Adrenal gland (tissue), 5 donors: Measurements from ENCODE around the gene EDAR.

Experiments used
- POLR2A ChIP-seq, 2 donors: fragments of 450-650 bp; IDR thresholded peaks; one replicate each; pipeline ENCODE4 v1.6.1; 2017; ENCODE audit warnings: antibody characterized with exemption in 2 of 2, mild to moderate bottlenecking in 2 of 2, moderate library complexity in 1 of 2
- TF ChIP-seq, protein P1 (sequence below), 6 experiments: fragments of 450-650 bp in 4 of 6; fragments of 200-600 bp in 2 of 6; sonication (generic) in 1 of 6; IDR thresholded peaks; 1 replicate in 5 of 6; 2 replicates in 1 of 6; pipeline versions ENCODE4 v1.5.1 to v1.8.0; 2016 to 2021; ENCODE audit warnings: antibody characterized with exemption in 6 of 6, mild to moderate bottlenecking in 2 of 6, moderate library complexity in 1 of 6
- donor health status: DM: no; HTN: no; CAD: no.

DNA sequence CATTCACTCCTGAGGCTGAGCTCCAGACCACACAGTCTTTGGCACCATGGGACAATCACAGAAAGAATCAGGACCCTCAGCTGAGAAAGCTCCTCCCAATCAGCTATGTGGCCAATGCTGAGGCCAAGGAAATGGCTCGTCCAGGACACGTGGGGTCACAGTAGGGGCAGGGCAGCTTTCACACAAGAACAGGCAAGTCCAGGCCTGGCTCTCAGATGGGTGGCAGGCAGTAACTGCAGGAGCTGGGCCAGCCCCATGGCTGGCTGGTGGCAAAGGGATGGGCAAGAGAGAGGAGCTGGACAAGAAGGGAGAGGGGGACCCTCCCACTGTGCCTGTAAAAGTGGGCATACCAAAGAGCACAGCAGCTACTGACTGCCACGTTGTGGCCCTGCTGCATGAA, 12.2 kb upstream of the EDAR start:
- TF ChIP-seq, protein P1, sequence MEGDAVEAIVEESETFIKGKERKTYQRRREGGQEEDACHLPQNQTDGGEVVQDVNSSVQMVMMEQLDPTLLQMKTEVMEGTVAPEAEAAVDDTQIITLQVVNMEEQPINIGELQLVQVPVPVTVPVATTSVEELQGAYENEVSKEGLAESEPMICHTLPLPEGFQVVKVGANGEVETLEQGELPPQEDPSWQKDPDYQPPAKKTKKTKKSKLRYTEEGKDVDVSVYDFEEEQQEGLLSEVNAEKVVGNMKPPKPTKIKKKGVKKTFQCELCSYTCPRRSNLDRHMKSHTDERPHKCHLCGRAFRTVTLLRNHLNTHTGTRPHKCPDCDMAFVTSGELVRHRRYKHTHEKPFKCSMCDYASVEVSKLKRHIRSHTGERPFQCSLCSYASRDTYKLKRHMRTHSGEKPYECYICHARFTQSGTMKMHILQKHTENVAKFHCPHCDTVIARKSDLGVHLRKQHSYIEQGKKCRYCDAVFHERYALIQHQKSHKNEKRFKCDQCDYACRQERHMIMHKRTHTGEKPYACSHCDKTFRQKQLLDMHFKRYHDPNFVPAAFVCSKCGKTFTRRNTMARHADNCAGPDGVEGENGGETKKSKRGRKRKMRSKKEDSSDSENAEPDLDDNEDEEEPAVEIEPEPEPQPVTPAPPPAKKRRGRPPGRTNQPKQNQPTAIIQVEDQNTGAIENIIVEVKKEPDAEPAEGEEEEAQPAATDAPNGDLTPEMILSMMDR (IDR thresholded peaks at IDR 0.05), result no peak
- no peak for TF ChIP-seq POLR2A (IDR thresholded peaks at IDR 0.05)
